ENCODE measurements around the gene TRAM2. TPM values are rescaled to one million over a fixed set of nuclear protein-coding genes. Genes with fewer than 3 reads are reported as not detected.

TRAM2 gene
- total and polyA plus RNA-seq, 9 of the 15 experiments (the other 6 are each of a cell fraction or from before 2014, with no cell fraction given), result 2.6 to 13.3 (median 8.9) TPM

DNA sequence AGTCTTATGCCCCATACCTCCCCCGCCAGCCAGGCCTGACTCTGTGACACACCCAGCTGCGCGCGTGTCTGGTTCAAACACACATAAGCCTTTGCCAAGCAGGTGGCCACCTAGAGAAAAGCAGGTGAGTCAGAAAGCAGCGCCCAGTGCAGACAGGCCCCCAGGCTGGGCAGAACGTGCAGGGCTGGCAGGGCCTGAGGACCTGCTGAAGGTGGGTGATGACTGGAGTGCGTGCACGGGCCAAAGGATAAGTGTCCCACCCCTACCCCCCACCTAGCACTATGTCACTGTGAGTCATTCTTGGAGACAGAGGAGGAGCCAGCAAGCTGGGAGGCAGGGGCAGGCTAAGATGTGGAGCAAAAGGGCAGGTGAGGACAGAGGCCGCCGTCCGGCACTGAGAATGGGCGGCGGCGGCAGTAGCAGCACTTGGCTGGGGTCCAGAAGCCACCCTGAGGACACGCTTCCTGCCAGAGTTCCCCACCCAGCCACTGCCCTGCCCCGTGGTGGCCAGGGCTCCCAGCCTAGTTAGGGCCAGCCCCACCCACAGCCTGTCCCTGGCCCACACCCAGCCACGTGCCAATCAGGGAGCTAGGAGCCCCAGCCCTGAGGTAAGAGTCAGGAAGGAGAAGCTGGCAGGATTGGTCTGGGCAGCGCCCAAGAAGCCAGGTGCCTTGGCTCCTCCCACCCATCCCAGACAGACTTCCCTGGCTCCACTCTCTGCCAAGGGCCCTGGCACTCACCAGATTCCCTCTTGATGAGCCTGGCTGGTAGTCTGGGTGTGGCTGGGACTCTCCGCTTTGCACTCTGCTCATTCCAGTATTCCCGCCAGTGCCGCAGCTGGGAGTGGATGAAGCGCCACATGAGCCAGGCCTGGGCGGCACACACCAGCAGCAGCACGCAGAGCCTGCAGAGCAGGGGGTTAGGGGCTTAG, 72.7 kb downstream of the TRAM2 start (continued):
- no peak for TF ChIP-seq U2AF2 (optimal IDR thresholded peaks at IDR 0.05; ENCODE audit: low read depth, low read length)
- TF ChIP-seq ZNF707 (CRISPR knock-in tag; conservative IDR thresholded peaks at IDR 0.05), result no peak
- TF ChIP-seq ZNF76 (CRISPR knock-in tag; IDR thresholded peaks at IDR 0.05; ENCODE audit: borderline replicate concordance), result no peak
- no peak for TF ChIP-seq MBD1 (CRISPR knock-in tag; IDR thresholded peaks at IDR 0.05)
- TF ChIP-seq, protein P1, sequence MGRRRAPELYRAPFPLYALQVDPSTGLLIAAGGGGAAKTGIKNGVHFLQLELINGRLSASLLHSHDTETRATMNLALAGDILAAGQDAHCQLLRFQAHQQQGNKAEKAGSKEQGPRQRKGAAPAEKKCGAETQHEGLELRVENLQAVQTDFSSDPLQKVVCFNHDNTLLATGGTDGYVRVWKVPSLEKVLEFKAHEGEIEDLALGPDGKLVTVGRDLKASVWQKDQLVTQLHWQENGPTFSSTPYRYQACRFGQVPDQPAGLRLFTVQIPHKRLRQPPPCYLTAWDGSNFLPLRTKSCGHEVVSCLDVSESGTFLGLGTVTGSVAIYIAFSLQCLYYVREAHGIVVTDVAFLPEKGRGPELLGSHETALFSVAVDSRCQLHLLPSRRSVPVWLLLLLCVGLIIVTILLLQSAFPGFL (CRISPR knock-in tag; IDR thresholded peaks at IDR 0.05), result no peak
- TF ChIP-seq MEIS2 (IDR thresholded peaks at IDR 0.05; ENCODE audit: partially characterized antibody), result peak; percentile 64
- no peak for TF ChIP-seq STAT6 (CRISPR knock-in tag; IDR thresholded peaks at IDR 0.05)
- no peak for TF ChIP-seq TEAD4 (IDR thresholded peaks at IDR 0.05; ENCODE audit: low read length)
- TF ChIP-seq TEAD4 (CRISPR knock-in tag; IDR thresholded peaks at IDR 0.05; ENCODE audit: borderline replicate concordance), result no peak
- TF ChIP-seq ZBED1 (IDR thresholded peaks at IDR 0.05), result no peak
- TF ChIP-seq KAT8 (IDR thresholded peaks at IDR 0.05; ENCODE audit: low read depth), result no peak
- TF ChIP-seq ZNF695 (CRISPR knock-in tag; IDR thresholded peaks at IDR 0.05), result no peak
- TF ChIP-seq ZNF24 (IDR thresholded peaks at IDR 0.05), result no peak
- TF ChIP-seq PHB (CRISPR knock-in tag; IDR thresholded peaks at IDR 0.05), result no peak
- TF ChIP-seq GABPB2 (CRISPR knock-in tag; conservative IDR thresholded peaks at IDR 0.05), result no peak
- no peak for TF ChIP-seq TFE3 (CRISPR knock-in tag; IDR thresholded peaks at IDR 0.05)
- no peak for TF ChIP-seq ZKSCAN8 (CRISPR knock-in tag; IDR thresholded peaks at IDR 0.05)
- TF ChIP-seq MLLT1 (IDR thresholded peaks at IDR 0.05), result no peak
- no peak for TF ChIP-seq NFYB (IDR thresholded peaks at IDR 0.05; ENCODE audit: extremely low read depth, insufficient read length)
